Esophagus squamous epithelium (tissue), 4 donors: ENCODE results near the gene TLE3.

Experiments used
- POLR2A ChIP-seq, 4 donors: fragments of 450-650 bp; IDR thresholded peaks; one replicate each; pipeline ENCODE4 v1.6.1; 2017; ENCODE audit warnings: antibody characterized with exemption in 4 of 4, mild to moderate bottlenecking in 4 of 4, moderate library complexity in 3 of 4
- TF ChIP-seq, protein P1 (sequence below), 6 experiments: fragments of 450-650 bp in 4 of 6; fragments of 200-600 bp in 2 of 6; sonication (generic) in 2 of 6; IDR thresholded peaks; one replicate each; pipeline ENCODE4 v1.5.1; 2016 to 2019; ENCODE audit warnings: antibody characterized with exemption in 6 of 6, mild to moderate bottlenecking in 4 of 6, moderate library complexity in 4 of 6

DNA sequence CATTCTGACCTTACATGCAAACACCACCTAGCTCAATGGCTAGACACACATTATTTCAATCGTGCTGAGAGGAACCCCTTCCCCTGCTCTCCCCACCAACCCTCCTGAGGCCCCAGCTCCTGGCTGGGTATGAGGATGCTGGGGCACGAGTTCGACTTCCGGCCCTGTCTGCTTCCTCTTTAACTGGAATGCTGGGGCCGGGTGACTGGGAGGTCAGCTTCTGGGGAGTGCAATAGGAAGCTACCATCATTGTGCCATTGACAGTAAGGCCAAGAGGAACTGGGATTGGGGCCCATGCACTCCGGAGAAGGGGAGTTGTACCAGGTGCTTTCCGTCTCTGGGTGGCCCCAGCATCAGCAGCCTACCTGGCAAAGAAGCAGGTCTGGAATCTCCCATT lies 15.6 kb upstream of the TLE3 start:
- TF ChIP-seq, protein P1, sequence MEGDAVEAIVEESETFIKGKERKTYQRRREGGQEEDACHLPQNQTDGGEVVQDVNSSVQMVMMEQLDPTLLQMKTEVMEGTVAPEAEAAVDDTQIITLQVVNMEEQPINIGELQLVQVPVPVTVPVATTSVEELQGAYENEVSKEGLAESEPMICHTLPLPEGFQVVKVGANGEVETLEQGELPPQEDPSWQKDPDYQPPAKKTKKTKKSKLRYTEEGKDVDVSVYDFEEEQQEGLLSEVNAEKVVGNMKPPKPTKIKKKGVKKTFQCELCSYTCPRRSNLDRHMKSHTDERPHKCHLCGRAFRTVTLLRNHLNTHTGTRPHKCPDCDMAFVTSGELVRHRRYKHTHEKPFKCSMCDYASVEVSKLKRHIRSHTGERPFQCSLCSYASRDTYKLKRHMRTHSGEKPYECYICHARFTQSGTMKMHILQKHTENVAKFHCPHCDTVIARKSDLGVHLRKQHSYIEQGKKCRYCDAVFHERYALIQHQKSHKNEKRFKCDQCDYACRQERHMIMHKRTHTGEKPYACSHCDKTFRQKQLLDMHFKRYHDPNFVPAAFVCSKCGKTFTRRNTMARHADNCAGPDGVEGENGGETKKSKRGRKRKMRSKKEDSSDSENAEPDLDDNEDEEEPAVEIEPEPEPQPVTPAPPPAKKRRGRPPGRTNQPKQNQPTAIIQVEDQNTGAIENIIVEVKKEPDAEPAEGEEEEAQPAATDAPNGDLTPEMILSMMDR (IDR thresholded peaks at IDR 0.05), result no peak
- no peak for TF ChIP-seq POLR2A (IDR thresholded peaks at IDR 0.05)
